Fibroblast of skin of left quadriceps (primary cell): ENCODE measurements around the gene NKIRAS2.

Experiments used
- DNase-seq, 2 experiments: peaks; one replicate each; pipeline ENCODE4 v3.0.0-alpha.2; 2013; ENCODE audit warnings: low read depth in 2 of 2

Gene NKIRAS2

DNA sequence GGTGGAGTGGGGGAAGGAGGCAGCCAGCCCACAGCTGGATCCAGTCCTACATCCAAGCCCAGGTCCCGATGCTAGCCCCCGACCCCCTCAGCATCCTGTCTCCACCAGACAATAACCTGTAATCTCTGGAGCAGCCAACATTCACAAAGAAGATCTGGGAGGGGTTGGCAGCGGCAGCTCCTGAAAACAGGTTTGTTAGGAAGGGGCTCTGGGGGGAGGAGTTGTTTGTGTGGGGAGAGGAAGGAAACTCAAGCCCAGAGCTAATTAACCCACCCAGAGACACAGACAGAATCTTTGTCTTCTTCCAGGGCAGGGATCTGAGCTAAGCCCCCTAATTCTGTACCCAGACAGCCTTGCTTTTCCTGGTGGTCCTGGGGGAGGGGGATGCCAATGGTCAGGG, 35.1 kb downstream of the NKIRAS2 start:
- DNase-seq: no peak

DNA sequence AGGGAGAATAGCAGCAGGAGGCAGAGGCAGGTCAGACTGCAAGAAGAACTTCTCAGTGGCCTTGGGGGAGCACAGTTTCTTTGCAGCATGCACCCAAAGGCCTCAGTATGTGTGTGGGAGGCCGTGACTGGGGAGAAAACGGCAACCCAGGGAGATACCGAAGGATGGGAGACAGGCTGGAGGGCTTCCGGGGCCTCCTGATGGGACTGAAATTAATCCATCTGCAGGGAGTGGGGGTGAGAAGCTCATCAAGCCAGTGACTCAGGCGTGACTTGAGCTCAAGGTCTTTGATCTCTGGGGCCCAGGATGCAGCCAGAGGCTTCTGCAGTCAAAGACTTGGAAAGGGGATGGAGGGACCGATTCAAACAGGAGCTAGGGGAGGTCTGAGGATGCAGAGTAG, 35.6 kb downstream of the NKIRAS2 start:
- no peak for DNase-seq

DNA sequence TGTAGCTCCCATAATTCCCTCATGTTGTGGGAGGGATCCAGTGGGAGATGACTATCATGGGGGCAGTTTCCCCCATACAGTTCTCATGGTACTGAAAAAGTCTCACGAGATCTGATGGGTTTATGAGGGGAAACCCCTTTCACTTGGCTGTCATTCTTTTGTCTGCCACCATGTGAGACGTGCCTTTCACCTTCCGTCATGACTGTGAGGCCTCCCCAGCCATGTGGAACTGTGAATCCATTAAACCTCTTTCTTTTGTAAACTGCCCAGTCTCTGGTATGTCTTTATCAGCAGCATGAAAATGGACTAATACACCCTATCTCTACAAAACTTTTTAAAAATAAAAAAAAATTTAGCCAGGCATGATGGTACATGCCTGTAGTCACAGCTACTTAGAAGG, 36.7 kb downstream of the NKIRAS2 start:
- DNase-seq: no peak

DNA sequence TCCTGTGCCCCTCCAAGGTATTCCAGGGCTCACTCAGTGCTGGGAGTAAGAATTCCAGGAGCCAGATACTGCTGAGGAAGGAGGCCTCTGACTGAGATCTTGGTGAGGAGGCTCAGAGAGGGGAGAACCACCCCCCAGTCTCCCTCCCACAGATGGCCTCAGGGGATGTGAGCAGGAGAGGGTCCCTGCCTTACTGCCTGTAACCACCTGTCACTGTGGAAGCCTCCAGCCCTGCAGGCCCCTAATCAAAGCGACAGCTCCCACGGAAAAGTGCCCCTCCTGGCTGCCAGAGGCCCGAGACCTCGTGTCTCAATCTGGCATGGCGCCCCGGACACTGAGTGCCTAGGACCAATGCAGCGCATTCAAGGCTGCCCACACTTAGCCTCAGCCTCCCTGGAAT, 38.2 kb downstream of the NKIRAS2 start:
- no peak for DNase-seq

DNA sequence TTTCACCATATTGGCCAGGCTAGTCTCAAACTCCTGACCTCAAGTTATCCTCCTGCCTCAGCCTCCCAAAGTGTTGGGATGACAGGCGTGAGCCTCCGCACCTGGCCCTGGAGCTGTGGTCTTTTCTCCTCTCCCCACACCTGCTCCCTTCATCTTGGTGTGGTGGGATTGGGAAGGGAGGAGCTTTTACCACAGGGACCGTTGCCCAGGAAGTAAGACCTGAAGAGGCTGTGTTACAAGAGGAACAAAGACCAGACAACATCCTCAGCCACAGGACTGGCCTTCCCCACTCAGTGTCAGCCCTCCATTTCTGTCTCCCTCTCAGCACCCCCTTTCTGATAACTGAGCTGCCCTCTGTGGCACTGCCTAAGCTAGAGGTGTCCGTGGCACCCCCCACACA, 39.9 kb downstream of the NKIRAS2 start:
- DNase-seq: no peak

DNA sequence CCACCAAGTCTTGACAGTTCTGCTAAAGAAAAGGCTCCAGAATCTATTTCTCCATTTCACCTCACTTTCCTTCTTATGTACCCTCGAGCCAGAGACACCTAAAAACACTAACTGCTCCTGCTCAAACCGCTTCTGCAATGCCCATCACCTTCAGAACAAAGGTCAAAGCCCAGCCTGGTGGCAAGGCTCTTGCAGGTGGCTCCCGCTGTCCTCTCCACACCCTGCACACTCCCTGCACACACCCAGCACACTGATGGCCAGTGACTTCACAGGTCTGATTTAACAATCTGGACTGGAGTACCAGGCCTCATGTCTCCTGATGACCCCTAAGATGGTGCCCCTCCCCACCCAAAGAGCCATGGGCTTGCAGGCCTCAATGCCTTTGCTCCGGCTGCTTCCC, 40.3 kb downstream of the NKIRAS2 start:
- no peak for DNase-seq

DNA sequence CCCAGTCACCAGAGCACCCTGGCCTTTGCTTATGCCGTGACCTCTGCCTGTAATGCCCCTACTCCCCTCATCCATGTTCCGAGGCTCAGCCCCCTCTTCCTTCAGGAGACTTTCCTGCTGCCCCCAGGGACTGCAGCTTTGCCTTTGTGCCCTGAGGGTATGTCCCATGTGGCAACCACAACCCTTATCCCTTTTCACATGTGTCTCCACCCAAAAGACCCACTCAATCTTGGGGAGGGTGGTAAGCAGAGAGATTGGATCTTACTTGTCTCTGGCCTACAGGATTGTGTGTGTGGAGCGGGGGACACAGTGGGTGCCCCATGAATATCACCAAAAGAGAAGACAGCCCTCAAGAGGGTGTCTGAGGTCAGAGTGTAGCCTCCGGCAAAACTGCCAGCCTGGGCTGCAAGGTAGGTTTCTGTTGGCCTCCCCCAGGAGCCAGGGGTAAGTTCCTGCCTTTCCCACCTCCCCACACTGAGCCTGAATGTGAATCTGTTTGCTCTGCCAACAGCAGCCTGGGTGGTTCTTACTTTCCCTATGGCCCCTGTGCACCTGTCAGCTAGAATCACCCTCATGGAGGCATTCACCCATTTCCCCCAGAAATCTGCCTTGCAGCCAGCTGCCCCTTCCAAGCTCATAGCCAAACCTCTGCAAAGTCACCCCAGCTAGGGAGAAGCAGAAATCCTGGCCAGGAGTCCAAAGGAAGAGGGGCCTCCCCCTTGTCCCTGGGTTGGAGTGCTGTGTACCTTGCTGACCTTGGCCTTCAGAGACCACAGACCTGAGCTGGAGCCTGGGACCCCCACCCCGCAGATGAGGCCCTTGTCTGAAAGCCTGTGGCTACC, 42.0 kb downstream of the NKIRAS2 start:
- no peak for DNase-seq

DNA sequence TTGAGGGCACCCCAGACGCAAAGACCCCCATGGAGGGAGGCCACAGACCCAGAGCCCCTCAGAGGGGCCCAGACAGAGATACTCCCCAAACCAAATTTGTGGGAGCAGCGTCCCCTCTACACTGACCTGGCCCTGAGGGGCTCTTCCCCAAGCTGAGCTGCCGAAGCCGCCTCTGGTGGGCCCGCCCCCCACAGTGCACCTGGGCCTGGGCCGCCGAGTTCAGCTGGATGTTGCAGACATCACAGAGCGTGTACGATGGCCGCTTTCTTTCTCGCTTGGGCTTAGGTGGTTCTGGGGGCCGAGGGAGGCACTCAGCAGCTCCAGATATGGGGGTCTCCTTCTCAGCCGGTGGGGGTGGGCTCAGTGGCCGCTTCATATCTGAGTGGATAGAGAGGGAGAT, 42.8 kb downstream of the NKIRAS2 start:
- no peak for DNase-seq

DNA sequence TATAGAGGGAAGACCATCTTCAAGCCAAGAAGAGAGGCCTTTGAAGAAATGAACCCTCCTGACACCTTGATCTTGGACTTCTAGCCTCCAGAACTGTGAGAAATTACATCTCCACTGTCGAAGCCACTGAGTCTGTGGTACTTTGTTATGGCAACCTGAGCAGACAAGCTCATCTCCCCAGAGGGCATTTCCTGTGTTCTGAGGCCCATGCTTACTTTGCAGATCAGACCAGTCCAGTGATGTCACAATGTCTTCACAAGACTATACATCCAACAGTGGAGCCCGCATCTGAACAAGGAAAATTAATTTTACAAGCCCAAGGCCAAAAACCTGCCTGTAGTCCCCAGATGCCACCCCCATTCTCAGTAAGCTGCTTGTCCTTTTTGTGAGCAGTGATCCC, 45.3 kb downstream of the NKIRAS2 start:
- no peak for DNase-seq

DNA sequence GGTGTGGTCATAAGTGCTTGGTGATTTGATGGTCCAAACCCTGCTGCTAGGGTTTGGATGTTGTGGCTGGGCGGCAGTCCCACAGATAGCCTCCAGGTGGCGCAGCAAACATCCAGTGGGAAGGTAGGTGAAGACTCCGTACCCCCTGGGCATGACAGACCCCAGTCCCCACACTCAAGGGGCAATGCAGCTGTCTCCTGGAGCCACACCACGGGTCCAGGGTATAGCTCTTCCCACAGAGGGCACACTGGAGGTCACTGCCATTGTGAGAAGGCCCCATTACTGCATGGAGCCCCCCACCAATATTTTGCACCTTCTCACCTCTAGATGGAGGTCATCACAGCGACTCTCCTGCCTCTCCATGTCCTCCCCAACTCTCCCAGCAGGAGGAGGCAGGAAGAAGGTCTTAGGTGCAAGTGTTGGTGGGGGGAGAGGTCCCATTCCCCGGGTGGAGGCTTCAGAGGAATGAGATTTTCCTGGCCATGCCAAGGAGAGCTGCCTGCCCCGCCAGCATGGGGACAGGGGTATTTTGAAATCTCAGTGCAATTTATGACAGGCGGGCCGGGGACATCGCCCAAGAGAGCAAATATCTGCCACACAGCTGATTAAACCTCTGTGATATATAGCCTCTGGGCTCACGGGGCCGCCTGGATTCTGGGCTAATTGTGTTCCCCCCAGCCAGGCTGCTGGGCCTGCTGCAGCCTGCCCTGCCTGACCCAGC, 47.6 kb downstream of the NKIRAS2 start:
- no peak for DNase-seq

DNA sequence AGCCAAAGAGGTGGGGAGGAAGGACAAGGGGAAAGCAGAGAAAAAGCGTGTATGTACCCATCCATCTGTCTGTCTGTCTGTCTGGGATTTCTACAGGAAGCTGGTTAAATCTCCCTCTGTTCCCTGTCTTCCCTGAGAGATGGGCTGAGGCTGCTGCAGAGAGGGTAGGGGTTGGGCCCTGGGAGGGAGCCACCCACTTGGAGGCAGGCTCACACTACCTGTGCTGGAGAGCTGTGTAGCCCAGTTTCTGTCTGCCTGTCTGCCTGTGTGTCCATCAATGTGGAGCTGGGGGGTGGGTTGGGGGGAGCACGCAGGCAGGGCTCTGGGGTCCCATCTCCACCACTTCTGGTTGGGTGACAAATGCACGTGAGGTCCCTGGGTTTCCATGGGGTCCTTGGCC, 49.1 kb downstream of the NKIRAS2 start:
- no peak for DNase-seq

DNA sequence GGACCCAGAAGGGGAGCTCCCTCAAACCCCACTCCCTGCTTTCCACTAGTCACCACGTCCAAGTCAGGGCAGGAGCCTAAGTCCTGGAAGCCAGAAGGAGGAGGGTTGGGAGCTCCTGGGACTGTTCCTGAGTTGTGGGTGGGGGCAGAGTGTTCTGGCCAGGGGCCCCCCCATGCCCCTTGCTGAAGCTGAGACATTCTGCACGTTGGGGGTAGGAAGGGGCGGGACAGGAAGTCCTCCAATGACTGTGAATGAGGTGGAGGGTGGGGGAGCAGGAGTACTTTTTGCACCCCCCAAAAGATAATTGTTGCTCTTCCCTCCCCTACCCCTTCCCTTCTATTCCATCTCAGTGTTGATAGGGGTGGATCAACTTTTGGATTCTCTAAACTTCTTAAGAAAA, 51.9 kb downstream of the NKIRAS2 start:
- DNase-seq: no peak

DNA sequence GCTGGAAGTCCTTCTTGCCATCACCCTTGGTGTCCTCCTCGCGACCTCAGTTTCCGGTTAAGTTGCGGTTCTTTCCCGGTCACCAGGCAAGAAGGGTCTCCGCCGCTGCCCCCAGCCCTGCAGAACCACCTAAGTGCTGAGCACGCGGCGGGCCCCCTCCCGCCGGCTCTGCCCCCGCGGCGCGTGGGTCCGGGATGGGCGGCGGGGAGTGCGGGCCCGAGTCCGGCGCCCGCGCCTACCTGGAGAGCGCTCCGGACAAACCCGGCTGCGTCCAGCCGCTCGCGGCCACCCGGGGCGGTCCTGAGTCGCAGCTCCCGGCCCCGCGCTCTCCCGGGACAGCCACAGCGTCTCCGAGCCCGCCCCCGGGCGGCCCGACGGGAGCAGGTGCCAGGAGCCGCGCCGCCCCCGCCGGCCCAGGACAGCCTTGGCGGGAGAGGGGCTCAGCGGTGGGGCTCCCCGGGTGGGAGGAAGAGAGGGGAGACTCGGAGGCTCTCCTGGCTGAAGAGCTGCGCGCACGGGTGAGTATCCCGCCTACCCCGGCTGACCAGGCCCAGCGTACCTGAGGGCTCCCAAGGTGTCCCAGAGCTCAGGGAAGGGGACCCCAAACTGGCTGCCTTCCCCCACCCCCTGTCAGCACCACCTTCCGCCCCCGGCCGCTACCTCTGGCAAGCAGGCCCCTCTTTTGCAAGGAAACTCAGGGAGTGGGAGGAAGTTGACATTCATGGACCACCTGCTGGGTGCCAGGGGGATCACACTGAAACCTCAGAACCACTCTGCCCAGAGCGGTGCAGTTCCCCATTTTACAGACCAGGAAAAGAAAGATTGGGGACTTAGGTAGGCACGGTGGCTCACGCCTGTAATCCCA, 52.7 kb downstream of the NKIRAS2 start:
- DNase-seq: no peak
